HG03139 (cell line): ENCODE measurements around the gene ZKSCAN7.
"Not testable (repeated sequence)": the region's sequence is repeated elsewhere in the genome, so short reads cannot be mapped to it uniquely, and the experiment has no call there.

ENCODE experiments used
- ATAC-seq: cut with Tn5 transposase; IDR thresholded peaks from one replicate; pipeline ENCODE4 v1.9.1; 2021; ENCODE audit not compliant: unreplicated experiment

The ZKSCAN7 gene

DNA sequence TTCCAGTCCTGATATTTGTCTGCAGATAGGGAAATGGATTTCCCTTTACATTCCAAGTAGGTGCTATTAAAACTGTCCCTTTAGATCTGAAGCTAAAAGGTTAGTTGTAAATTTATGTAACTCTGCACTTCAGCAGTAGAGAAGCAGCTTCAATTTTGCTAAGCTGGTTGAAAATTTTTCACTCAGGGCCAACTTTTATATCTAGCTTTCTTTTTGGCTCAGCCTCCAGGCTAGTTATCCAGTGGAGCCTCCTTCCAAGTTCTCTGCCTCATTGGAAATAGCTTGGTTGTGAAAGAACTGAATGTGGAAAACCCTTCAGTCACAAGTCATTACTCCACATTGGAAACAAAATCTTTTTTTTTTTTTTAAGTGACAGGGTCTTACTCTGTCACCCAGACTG, 21.6 kb downstream of the ZKSCAN7 start:
- no peak for ATAC-seq

- not testable (repeated sequence) for ATAC-seq
These were observed 22.5 kb downstream of the ZKSCAN7 start for GRCh38 chr3:44577354-44577952.

GRCh38 chr3:44578316-44578715, 23.3 kb downstream of the ZKSCAN7 start:
- ATAC-seq: not testable (repeated sequence)

- ATAC-seq: not testable (repeated sequence)
These were observed 24.0 kb downstream of the ZKSCAN7 start for GRCh38 chr3:44578924-44579515.

- not testable (repeated sequence) for ATAC-seq
These were observed 24.8 kb downstream of the ZKSCAN7 start for GRCh38 chr3:44579749-44580148.

DNA sequence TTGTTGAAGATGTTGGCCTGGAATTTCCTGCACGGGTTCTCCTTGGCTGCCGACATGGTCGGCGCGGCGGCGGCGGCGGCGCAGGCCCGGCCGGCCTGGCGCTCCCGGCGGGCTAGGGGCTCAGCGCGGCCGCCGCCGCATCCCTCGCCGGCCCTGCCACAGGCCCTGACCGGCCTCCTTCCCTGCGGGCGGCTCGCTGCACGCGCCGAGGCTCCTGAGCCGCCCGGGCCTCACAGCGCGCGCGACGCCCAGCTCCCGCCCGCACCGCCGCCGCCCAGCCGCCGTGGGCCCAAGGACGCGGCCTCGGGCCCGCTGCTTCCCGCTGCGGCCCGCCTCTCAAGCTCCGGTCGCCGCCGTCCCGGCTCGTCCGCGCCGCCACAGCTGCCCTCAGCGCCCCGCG, 26.0 kb downstream of the ZKSCAN7 start:
- ATAC-seq: not testable (repeated sequence)

GRCh38 chr3:44584646-44585501, 29.9 kb downstream of the ZKSCAN7 start, which contains the start of gene ZNF660:
TSS of gene ZNF660 (plus strand) at chr3:44584964. CDS start at chr3:44594194, 9,230 bp downstream.
- ATAC-seq: peak; percentile 59

- ATAC-seq: no peak
These were observed 41.6 kb downstream of the ZKSCAN7 start for GRCh38 chr3:44596621-44597020.

DNA sequence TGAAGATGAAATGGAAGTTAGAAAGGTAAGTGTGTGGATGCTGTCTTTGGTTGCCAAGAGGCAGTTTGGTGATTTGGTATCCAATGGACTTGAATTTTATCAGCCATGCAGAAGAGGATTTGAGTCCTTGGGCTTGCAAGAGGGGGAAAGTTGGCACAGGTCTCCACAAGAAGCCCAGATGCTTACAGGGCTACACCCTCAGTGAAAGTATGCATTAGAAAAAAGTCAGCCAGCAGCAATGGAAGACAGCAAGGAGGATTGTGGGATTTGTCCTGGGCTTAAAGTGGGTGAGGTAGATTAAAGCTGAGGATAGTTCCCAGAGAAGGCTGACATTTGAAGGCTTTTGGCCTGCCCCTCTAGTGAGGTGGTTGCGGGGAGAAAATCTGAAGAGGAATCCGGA, 46.8 kb downstream of the ZKSCAN7 start:
- ATAC-seq: no peak

DNA sequence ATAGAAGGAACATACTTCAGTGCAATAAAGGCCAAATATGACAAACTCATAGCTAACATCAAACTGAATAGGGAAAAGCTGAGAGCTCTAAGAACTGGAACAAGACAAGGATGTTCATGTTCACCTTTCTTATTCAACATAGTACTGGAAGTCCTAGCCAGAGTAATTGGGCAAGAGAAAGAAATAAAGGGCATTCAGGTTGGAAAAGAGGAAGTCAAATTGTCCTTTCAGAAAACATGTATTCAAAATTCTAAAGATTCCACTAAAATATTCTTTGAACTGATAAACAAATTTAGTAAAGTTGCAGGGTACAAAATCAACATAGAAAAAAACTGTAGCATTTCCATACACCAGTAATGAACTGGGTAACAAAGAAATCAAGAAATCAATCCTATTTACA, 57.7 kb downstream of the ZKSCAN7 start:
- no peak for ATAC-seq
